ENCODE data around the gene ATP5F1D. TPM values are rescaled to one million over a fixed set of nuclear protein-coding genes. Genes with fewer than 3 reads are reported as not detected.

Gene ATP5F1D
- total RNA-seq, 1 donor from 2014 or later, result 24.8 TPM

- no peak for DNase-seq (ENCODE audit: low spot score)
Measured at GRCh38 chr19:1291761-1292418, 50.3 kb downstream of the ATP5F1D start.

- DNase-seq (ENCODE audit: low spot score), result no peak
Measured at GRCh38 chr19:1292419-1293151, 51.0 kb downstream of the ATP5F1D start.

GRCh38 chr19:1293782-1294604 is 52.4 kb downstream of the ATP5F1D start:
- no peak for DNase-seq (ENCODE audit: low spot score)

Other genes starting within 250 kb of the ATP5F1D start
- gene GRIN3B, start 241.3 kb upstream of the ATP5F1D start, total RNA-seq (ENCODE audit: insufficient read depth, low replicate concordance), result not detected
- 54.4 TPM for gene TMEM259, start 220.6 kb upstream of the ATP5F1D start, total RNA-seq (ENCODE audit: insufficient read depth, low replicate concordance)
- not detected for gene RNU6-2, start 220.2 kb upstream of the ATP5F1D start, total RNA-seq (ENCODE audit: insufficient read depth, low replicate concordance)
- gene CNN2, start 215.1 kb upstream of the ATP5F1D start, total RNA-seq (ENCODE audit: insufficient read depth, low replicate concordance), result 120 TPM
- gene ABCA7, start 201.6 kb upstream of the ATP5F1D start, total RNA-seq (ENCODE audit: insufficient read depth, low replicate concordance), result 2.2 TPM
- 15.6 TPM for gene ARHGAP45, start 174.6 kb upstream of the ATP5F1D start, total RNA-seq (ENCODE audit: insufficient read depth, low replicate concordance)
- gene POLR2E, start 146.4 kb upstream of the ATP5F1D start, total RNA-seq (ENCODE audit: insufficient read depth, low replicate concordance), result 42.6 TPM
- 169 TPM for gene GPX4, start 137.8 kb upstream of the ATP5F1D start, total RNA-seq (ENCODE audit: insufficient read depth, low replicate concordance)
- 21.7 TPM for gene SBNO2, start 67.5 kb upstream of the ATP5F1D start, total RNA-seq (ENCODE audit: insufficient read depth, low replicate concordance)
- 60.4 TPM for gene STK11, start 36.0 kb upstream of the ATP5F1D start, total RNA-seq (ENCODE audit: insufficient read depth, low replicate concordance)
- not detected for gene CBARP, start 3.7 kb upstream of the ATP5F1D start, total RNA-seq (ENCODE audit: insufficient read depth, low replicate concordance)
- 16.6 TPM for gene MIDN, start 6.8 kb downstream of the ATP5F1D start, total RNA-seq (ENCODE audit: insufficient read depth, low replicate concordance)
- 319 TPM for gene CIRBP, start 27.6 kb downstream of the ATP5F1D start, total RNA-seq (ENCODE audit: insufficient read depth, low replicate concordance)
- 1.7 TPM for gene FAM174C, start 33.8 kb downstream of the ATP5F1D start, total RNA-seq (ENCODE audit: insufficient read depth, low replicate concordance)
- not detected for gene EFNA2, start 44.1 kb downstream of the ATP5F1D start, total RNA-seq (ENCODE audit: insufficient read depth, low replicate concordance)
- gene NDUFS7, start 142.2 kb downstream of the ATP5F1D start, total RNA-seq (ENCODE audit: insufficient read depth, low replicate concordance), result 29.1 TPM
- gene GAMT, start 159.8 kb downstream of the ATP5F1D start, total RNA-seq (ENCODE audit: insufficient read depth, low replicate concordance), result 13.7 TPM
- gene DAZAP1, start 165.8 kb downstream of the ATP5F1D start, total RNA-seq (ENCODE audit: insufficient read depth, low replicate concordance), result 30.8 TPM
- 212 TPM for gene RPS15, start 196.6 kb downstream of the ATP5F1D start, total RNA-seq (ENCODE audit: insufficient read depth, low replicate concordance)
- gene APC2, start 208.4 kb downstream of the ATP5F1D start, total RNA-seq (ENCODE audit: insufficient read depth, low replicate concordance), result 0.72 TPM
- gene C19orf25, start 237.5 kb downstream of the ATP5F1D start, total RNA-seq (ENCODE audit: insufficient read depth, low replicate concordance), result 22.9 TPM
- 1.9 TPM for gene PCSK4, start 248.6 kb downstream of the ATP5F1D start, total RNA-seq (ENCODE audit: insufficient read depth, low replicate concordance)
- gene REEP6, start 249.4 kb downstream of the ATP5F1D start, total RNA-seq (ENCODE audit: insufficient read depth, low replicate concordance), result 1.4 TPM